ENCODE data around the gene C2orf80.
"Not testable (repeated sequence)": the region's sequence is repeated elsewhere in the genome, so short reads cannot be mapped to it uniquely, and the experiment has no call there.

Gene C2orf80

GRCh38 chr2:208130712-208131110, 59.1 kb downstream of the C2orf80 start:
- no peak for DNase-seq

GRCh38 chr2:208129744-208130711, 59.8 kb downstream of the C2orf80 start, which contains the start of gene CRYGC:
Gene CRYGC, minus strand, starts transcription at chr2:208129828. Its CDS starts 36 bp downstream, at chr2:208129792.
- no peak for DNase-seq

- no peak for DNase-seq
These were observed 61.7 kb downstream of the C2orf80 start for GRCh38 chr2:208128136-208128535.

- DNase-seq, result no peak
These were observed 62.7 kb downstream of the C2orf80 start for GRCh38 chr2:208127090-208127489.

- no peak for DNase-seq
These were observed 64.6 kb downstream of the C2orf80 start for GRCh38 chr2:208125251-208125650.

- DNase-seq, result not testable (repeated sequence)
These were observed 65.7 kb downstream of the C2orf80 start, which contains the start of gene CRYGD for GRCh38 chr2:208124013-208124715. Gene CRYGD, minus strand, starts transcription at chr2:208124524. Its CDS starts 51 bp downstream, at chr2:208124473.

- DNase-seq, result no peak
These were observed 67.6 kb downstream of the C2orf80 start for GRCh38 chr2:208122248-208122647.

- DNase-seq, result no peak
These were observed 70.9 kb downstream of the C2orf80 start for GRCh38 chr2:208118918-208119317.

GRCh38 chr2:208117390-208117789, 72.4 kb downstream of the C2orf80 start:
- not testable (repeated sequence) for DNase-seq

Data from CD4-positive, alpha-beta T cell treated with Interleukin-15 for 1 hour (primary cell).